NCI-H2196 treated with DMSO at 0.1 percent for 48 hours (cell line): Measurements from ENCODE around the gene GNPDA1.

ENCODE experiments used
- DNase-seq: peaks from one replicate; lab custom pipeline; 2025; ENCODE audit not compliant: unreplicated experiment; lab: John Stamatoyannopoulos, UW

The GNPDA1 gene

DNA sequence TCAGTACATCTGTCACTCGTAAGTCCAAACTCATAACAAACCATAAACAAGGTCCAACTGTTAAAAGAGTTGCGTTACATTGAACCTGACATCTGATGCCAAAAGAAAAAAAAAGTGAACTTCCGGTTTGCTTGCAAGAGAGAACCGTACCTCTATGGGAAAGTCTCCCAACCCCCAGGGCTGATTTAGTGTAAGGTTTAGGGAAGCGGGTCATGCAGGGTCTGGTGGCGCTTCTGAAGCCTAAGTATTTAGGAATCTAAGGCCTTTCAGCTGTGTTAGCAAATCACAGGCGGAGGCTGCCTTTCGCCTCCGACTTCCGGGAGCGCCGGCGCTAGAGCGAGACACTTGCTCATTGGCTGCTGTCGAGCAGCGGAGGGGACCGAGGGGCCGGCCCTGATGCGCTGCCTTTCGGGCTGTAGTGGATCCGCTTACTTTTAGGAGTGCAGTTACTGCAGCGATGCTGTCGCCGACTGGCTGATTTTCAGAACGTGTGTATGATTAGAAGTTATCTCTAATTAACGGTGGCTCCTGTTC is 12.0 kb upstream of the GNPDA1 start:
- peak; percentile 89 for DNase-seq

DNA sequence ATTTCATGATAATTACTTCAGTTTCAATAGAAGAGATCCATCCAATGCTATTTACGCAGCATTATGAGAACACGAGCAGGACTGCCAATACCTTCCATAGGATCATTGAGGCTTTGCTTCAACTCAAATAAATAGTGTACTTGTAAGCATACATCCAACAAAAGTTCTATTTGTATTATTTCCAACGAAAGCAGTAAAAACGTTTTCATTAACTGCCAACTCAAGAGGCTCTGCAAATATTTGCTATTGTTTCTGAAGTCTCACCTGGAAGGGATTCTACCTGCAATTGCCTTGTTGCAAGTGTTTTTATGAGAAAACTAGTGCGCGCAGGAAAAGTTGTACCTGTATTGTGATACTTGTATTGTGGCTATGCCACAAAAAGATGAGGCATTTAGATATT is 11.0 kb upstream of the GNPDA1 start:
- DNase-seq, result no peak

- no peak for DNase-seq
These were observed 7.4 kb upstream of the GNPDA1 start for GRCh38 chr5:142020122-142020659.

DNA sequence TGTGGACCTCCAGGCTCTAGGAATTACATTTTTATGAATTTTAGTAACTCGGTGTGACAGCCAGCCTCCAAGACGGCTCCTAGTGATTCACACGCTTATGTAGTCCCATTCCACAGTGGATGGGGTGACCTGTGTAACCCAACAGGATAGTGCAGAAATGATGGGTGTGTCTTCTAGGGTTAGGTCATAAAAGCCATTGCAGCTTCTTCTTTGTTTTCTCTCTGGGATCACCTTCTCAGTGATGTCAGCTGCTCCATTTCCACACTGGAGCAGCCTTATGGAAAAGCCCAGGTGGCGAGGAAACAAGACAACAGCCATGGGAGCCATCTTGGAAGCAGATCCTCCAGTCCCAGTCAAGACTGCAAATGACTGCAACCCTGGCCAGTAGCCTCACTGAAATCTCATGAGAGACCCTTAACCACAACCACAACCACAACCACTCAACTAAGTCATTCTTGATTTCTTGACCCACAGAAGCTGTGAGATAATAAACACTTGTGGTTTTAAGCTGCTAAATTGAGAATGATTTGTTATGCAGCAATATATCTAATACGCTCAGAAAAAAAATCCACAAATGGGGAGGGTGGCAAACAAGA is 5.1 kb upstream of the GNPDA1 start:
- no peak for DNase-seq

DNA sequence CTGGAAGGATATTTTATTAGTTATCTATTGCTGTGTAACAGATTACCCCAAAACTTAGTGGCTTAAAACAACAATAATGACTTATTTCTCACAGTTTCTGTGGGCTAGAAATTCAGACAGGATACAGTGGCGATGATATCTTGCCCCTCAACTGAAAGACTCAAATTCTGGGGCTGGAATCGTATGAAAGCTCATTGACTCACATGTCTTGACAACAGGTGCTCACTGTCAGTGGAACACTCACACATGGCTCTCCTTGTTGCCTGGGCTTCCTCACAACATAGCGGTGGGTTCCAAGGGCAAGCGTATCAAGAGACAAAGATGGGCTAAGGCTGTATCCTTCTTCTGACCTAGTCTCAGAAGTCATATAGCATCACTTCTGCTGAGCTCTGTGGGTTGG is 3.7 kb upstream of the GNPDA1 start:
- no peak for DNase-seq

DNA sequence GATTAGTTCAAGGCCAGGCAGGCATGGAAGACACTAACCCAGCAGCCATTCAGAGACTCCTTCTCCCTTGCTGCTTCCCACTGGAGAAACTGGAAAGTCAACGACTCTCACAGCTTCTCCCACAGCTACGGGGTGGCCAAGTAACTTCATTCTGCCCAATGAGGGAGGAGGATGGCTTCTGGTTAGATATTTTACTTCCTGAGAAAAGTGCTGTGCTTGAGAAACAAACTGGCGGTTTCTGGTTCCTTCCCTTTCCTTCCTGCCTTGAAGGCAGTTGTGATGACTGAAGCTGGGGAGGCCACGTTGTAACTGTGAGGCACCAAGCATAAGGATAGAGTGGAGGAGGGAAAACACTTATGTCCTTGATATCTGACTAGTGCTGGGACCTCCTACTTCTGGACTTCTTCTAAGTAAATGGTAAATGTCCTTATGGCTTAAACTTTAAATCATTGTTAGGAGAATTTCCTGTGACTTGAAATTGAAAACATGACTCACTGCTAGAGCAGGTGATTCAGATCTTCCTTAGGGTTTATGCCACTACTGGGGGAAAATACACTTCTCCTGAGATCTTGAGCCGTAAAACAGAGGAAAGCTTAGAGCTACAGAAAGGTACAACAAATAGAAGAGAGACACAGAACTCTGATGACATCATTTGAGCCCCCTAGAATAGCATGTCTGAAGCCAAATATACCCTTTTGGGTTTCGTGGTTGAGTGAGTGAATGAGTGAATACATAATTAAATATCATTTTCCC is 3.1 kb upstream of the GNPDA1 start:
- no peak for DNase-seq

DNA sequence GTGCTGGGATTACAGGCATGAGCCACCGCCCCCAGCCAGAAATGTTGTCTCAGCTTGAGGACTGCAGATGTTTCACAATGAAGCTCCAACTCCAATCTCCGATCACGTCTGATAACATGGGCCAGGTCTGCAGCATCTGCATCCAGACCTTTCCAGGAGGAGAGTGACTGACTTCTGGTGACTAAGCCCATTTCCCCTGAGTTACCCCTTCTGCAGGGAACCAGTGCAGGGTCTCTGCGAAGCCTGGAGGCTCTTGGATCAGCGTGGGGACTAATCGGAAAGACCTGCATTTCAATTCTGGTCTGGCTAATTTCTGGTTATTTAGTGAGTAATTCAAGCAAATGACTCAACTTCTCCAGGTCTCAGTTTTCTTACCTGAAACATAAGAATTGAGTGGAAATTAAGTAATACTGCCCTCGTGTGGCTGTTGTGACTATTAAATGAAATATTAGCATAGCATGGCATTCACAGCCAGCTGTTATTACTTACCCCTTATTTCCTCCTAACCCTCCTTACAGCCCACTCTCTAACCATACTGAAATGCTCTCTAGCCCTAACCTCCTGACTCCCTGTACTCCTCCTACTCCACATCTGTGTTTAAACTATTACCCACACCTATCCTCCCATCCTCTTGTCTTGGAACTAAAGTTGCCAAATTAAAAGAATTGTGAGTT is 2.2 kb upstream of the GNPDA1 start:
- DNase-seq, result peak; percentile 60

- no peak for DNase-seq
These were observed 1.1 kb upstream of the GNPDA1 start for GRCh38 chr5:142013734-142014521.

DNA sequence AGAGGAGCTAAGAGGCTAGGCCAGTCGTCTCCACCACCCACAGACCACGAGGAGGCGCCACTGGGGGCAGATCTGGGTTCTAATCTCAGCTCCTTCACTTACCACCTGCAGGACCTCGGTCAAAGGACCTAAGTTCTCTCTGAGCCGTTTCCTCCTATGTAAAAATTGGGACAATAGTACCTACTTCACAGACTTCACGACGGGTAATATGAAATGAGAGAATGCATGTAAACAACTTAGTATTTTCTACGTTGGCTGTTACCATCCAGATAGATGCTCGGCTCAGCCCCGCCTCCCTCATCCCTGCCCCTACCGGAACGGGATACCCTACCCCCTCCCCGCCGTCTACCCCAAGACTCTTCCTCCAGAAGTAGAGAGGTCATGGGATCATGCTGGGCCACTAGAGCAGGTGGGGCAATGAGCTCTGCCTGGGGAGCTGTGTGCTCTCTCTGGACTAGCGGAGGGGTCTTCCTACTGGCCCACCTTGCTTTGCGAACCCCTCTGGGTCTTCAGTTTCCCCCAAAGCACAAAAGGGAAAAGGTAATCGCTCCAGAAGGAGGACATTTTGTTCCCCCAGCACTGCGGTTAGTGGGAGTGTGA is 541 bp downstream of the GNPDA1 start:
- no peak for DNase-seq

DNA sequence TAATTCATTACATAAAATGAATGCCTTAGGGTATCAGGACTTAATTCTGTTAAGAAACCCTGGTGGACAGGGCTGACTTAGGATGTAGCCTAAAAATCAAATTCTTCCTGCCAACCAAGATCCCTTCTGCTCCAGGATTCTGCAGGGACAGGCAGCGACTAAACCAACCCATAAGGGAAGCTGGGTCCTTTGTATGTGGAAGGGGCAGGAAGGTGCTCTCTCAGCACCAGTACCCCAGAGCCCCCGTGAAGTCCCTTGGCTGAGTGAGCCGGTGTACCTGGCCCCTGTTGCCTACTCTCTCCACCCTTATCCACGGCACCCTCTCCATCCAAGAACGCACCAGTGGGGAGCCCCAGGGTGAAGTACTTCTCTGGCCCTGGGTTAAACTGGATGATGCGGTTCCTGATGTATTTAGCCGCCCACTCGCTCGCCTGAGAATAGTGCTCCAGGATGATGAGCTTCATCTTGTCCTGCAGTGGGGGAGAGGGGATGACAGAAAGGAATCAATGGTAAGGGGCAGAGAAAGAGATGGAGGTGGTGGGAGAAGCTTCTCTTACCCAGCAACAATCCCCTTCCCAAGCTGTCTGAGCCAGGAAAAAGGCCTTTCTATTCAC is 1.1 kb downstream of the GNPDA1 start:
- DNase-seq, result no peak

DNA sequence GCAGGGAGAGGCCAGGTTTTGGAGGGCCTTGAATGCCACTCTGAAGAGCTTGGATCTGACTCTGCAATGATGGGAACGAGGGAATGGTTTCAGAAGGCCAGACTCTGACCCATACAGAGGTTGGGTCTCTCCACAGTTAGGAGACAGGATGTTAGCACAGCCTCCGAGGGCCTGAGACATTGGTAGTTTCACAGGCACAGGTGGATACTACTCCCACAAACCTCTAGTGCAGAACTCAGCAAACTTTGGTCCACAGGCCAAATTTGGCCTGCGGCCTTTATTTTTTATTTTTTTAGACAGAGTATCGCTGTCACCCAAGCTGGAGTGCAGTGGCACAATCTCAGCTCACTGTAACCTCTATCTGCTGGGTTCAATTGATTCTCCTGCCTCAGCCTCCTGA is 2.9 kb downstream of the GNPDA1 start:
- no peak for DNase-seq

- no peak for DNase-seq
These were observed 4.0 kb downstream of the GNPDA1 start for GRCh38 chr5:142008813-142009212.

GRCh38 chr5:142007237-142007544 is 5.6 kb downstream of the GNPDA1 start:
- DNase-seq, result no peak

GRCh38 chr5:142006363-142007236 is 6.2 kb downstream of the GNPDA1 start:
- no peak for DNase-seq

DNA sequence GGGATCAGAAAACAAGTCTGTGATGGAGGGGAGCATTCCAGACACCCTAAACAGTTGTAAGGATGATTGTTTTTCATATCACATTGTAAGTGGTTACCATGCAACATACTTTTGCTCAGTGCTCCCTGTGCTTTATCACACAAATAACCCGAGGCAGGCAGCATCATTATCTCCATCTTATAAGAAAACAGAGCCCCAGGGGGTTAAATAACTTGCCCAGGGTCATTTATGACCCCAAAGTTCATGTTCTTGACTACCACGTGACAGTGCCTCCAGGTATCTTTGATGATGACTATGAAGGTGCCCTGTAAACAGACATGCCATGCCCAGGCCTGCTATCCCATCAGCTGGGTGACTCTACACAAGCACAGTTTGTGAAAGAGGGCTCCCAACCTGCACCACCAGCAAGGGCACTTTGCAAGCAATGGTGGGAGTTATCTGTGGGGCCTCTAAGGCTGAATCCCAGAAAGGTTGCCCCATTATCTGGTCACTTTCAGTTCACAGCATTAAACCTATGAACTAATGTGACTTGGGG is 9.5 kb downstream of the GNPDA1 start:
- DNase-seq, result no peak

- no peak for DNase-seq
These were observed 11.9 kb downstream of the GNPDA1 start for GRCh38 chr5:142000704-142001484.

- no peak for DNase-seq
These were observed 12.7 kb downstream of the GNPDA1 start for GRCh38 chr5:142000173-142000572.

GRCh38 chr5:141997358-141997960 is 15.4 kb downstream of the GNPDA1 start:
- DNase-seq, result no peak
